SK-N-SH (cell line): Measurements from ENCODE around the gene GJD3. TPM values are rescaled to one million over a fixed set of nuclear protein-coding genes. Genes with fewer than 3 reads are reported as not detected.
A peak's percentile ranks its signal among the peaks of the same experiment; 100 is the strongest.

Source experiments
- CTCF ChIA-PET: fragments of 300-600, 350-600 bp; formaldehyde crosslinking; extraction: SDS; loops from one replicate; lab custom pipeline; 2021; lab: Yijun Ruan, JAX
- POLR2A ChIA-PET: fragments of 350-600 bp; sonication (Branson Sonifier 250); formaldehyde crosslinking; extraction: SDS; loops from one replicate; lab custom pipeline; 2020; ENCODE audit warnings: antibody characterized with exemption, inconsistent platforms; lab: Yijun Ruan, JAX
- DNase-seq: peaks from one replicate; pipeline ENCODE4 v3.0.0; 2012
- H2AFZ ChIP-seq: fragments of 200-600 bp; sonication (generic); 2 replicates; pipeline ENCODE4 v1.8.1; 2016; ENCODE audit warnings: antibody characterized with exemption, mild to moderate bottlenecking, low read depth
- H3F3A ChIP-seq: fragments of 200-600 bp; sonication (generic); replicated peaks from 2 replicates; pipeline ENCODE3; 2016; ENCODE audit warnings: antibody characterized with exemption, mild to moderate bottlenecking; ENCODE audit not compliant: insufficient read depth
- H3K27ac ChIP-seq, 2 experiments: fragments of 200-500 bp in 1 of 2; fragments of 200-600 bp in 1 of 2; sonication (Bioruptor generic) in 1 of 2; sonication (generic), shearing (Covaris generic) in 1 of 2; 2 replicates each; pipeline versions ENCODE4 v1.5.1 to v1.6.1; 2014 to 2016; ENCODE audit warnings: low read depth in 2 of 2, inconsistent platforms in 1 of 2, low read length in 1 of 2, mild to moderate bottlenecking in 1 of 2, mixed read lengths in 1 of 2
- H3K27me3 ChIP-seq: fragments of 200-600 bp; sonication (generic), shearing (Covaris generic); 2 replicates; pipeline ENCODE4 v1.6.1; 2016; ENCODE audit warnings: mixed run types; ENCODE audit not compliant: insufficient read depth
- H3K36me3 ChIP-seq, 2 experiments: fragments of 200-500 bp in 1 of 2; fragments of 200-600 bp in 1 of 2; sonication (Bioruptor generic) in 1 of 2; sonication (generic) in 1 of 2; replicated peaks in 1 of 2; 2 replicates each; pipeline versions ENCODE3 to v1.5.1; 2014 to 2016; ENCODE audit warnings: low read length in 1 of 2, mild to moderate bottlenecking in 1 of 2; ENCODE audit not compliant: insufficient read depth in 2 of 2, control insufficient read depth in 1 of 2
- H3K4me1 ChIP-seq, 2 experiments: fragments of 200-500 bp in 1 of 2; fragments of 200-600 bp in 1 of 2; sonication (Bioruptor generic) in 1 of 2; sonication (generic), shearing (Covaris generic) in 1 of 2; 2 replicates each; pipeline versions ENCODE4 v1.5.1 to v1.6.1; 2014 to 2016; ENCODE audit warnings: low read depth in 1 of 2, low read length in 1 of 2, mixed run types in 1 of 2; ENCODE audit not compliant: insufficient read depth in 2 of 2, control insufficient read depth in 1 of 2
- H3K4me2 ChIP-seq: fragments of 200-600 bp; sonication (generic), shearing (Covaris generic); 2 replicates; pipeline ENCODE4 v1.6.1; 2017; ENCODE audit warnings: mixed run types
- H3K4me3 ChIP-seq, 2 experiments: fragments of 200-500 bp in 1 of 2; fragments of 200-600 bp in 1 of 2; sonication (Bioruptor generic) in 1 of 2; sonication (generic), shearing (Covaris generic) in 1 of 2; 2 replicates each; pipeline versions ENCODE4 v1.5.1 to v1.8.1; 2014 to 2016; ENCODE audit warnings: low read depth in 2 of 2, inconsistent platforms in 1 of 2, low read length in 1 of 2, mild to moderate bottlenecking in 1 of 2, mixed read lengths in 1 of 2, moderate library complexity in 1 of 2
- H3K79me2 ChIP-seq: fragments of 200-600 bp; sonication (generic); 2 replicates; pipeline ENCODE4 v1.8.1; 2017; ENCODE audit warnings: mild to moderate bottlenecking; ENCODE audit not compliant: insufficient read depth
- H3K9ac ChIP-seq: fragments of 200-600 bp; sonication (generic); 2 replicates; pipeline ENCODE4 v1.6.1; 2017; ENCODE audit warnings: mixed run types
- H3K9me2 ChIP-seq: fragments of 200-600 bp; sonication (generic); 2 replicates; pipeline ENCODE4 v1.6.1; 2017; ENCODE audit warnings: mixed run types
- H3K9me3 ChIP-seq: fragments of 200-600 bp; sonication (generic); 2 replicates; pipeline ENCODE4 v1.6.1; 2017; ENCODE audit warnings: mixed run types, mild to moderate bottlenecking, moderate library complexity
- H4K20me1 ChIP-seq: fragments of 200-600 bp; sonication (generic); 2 replicates; pipeline ENCODE4 v1.6.1; 2017; ENCODE audit warnings: mild to moderate bottlenecking, mixed run types; ENCODE audit not compliant: insufficient read depth
- CTCF ChIP-seq: fragments of 200-600 bp; sonication (generic); IDR thresholded peaks from 2 replicates; pipeline ENCODE4 v1.6.1; 2017; ENCODE audit warnings: antibody characterized with exemption, mild to moderate bottlenecking, moderate library complexity
- EP300 ChIP-seq, 2 experiments: IDR thresholded peaks; 2 replicates each; pipeline versions ENCODE4 v1.4.0 to v1.6.1; 2012; ENCODE audit warnings: borderline replicate concordance in 1 of 2, low read depth in 1 of 2, low read length in 1 of 2
- EZH2phosphoT487 ChIP-seq: fragments of 200-600 bp; sonication (generic); IDR thresholded peaks from 2 replicates; pipeline ENCODE4 v1.6.1; 2017; ENCODE audit warnings: low read depth, mixed run types, mild to moderate bottlenecking, antibody characterized with exemption, moderate library complexity, borderline replicate concordance
- FOSL2 ChIP-seq: IDR thresholded peaks from 2 replicates; pipeline ENCODE4 v1.4.0; 2012; ENCODE audit warnings: low read depth, mild to moderate bottlenecking, moderate library complexity, borderline replicate concordance
- FOXJ3 ChIP-seq: sonication (generic); formaldehyde crosslinking; IDR thresholded peaks from 2 replicates; pipeline ENCODE4 v1.5.1; 2020; ENCODE audit warnings: mild to moderate bottlenecking, missing genetic modification reagents
- GABPA ChIP-seq: IDR thresholded peaks from 2 replicates; pipeline ENCODE4 v1.4.0; 2012; ENCODE audit warnings: low read depth, mild to moderate bottlenecking
- MEF2A ChIP-seq: IDR thresholded peaks from 2 replicates; pipeline ENCODE4 v1.4.0; 2012; ENCODE audit warnings: low read depth, borderline replicate concordance
- NRF1 ChIP-seq: IDR thresholded peaks from 2 replicates; pipeline ENCODE4 v1.6.1; 2012; ENCODE audit warnings: low read depth, mild to moderate bottlenecking, low read length
- POLR2AphosphoS5 ChIP-seq: IDR thresholded peaks from 2 replicates; pipeline ENCODE4 v1.6.1; 2012; ENCODE audit warnings: low read depth, low read length
- RAD21 ChIP-seq: IDR thresholded peaks from 2 replicates; pipeline ENCODE4 v1.6.1; 2012; ENCODE audit warnings: mild to moderate bottlenecking, low read length
- RFX5 ChIP-seq: IDR thresholded peaks from 2 replicates; pipeline ENCODE4 v1.6.1; 2012; ENCODE audit warnings: mild to moderate bottlenecking, improper control_type of control experiment, low read length
- RXRA ChIP-seq: IDR thresholded peaks from 2 replicates; pipeline ENCODE4 v1.4.0; 2012; ENCODE audit warnings: low read depth, mild to moderate bottlenecking, borderline replicate concordance
- SIN3A ChIP-seq: IDR thresholded peaks from 2 replicates; pipeline ENCODE4 v1.6.1; 2012; ENCODE audit warnings: low read depth, mild to moderate bottlenecking, low read length, moderate library complexity, borderline replicate concordance
- SMC3 ChIP-seq: IDR thresholded peaks from 2 replicates; pipeline ENCODE4 v1.6.1; 2012; ENCODE audit warnings: low read depth, low read length, improper control_type of control experiment
- TEAD4 ChIP-seq: IDR thresholded peaks from 2 replicates; pipeline ENCODE4 v1.4.0; 2012; ENCODE audit warnings: mild to moderate bottlenecking, borderline replicate concordance; ENCODE audit not compliant: insufficient read depth
- YY1 ChIP-seq: IDR thresholded peaks from 2 replicates; pipeline ENCODE4 v1.4.0; 2012; ENCODE audit warnings: low read depth, mild to moderate bottlenecking
- WGBS: methylation state at CpG from one replicate; pipeline ENCODE4 v1.1.6; 2017; ENCODE audit warnings: low lambda C conversion rate; 5-methylcytosine and 5-hydroxymethylcytosine counted together
- polyA plus RNA-seq, 3 experiments: library from polyadenylated mRNA; depleted of rRNA; stranded (reverse); fragments of >200 nt; gene quantifications; 2 replicates each; pipeline ENCODE4 v1.2.3, GENCODE V29; 2012
- TF ChIP-seq, protein P1 (sequence below): IDR thresholded peaks from 2 replicates; pipeline ENCODE4; 2012
- TF ChIP-seq, protein P2 (sequence below): IDR thresholded peaks from 2 replicates; pipeline ENCODE4 v1.4.0; 2012; ENCODE audit warnings: low read depth
- TF ChIP-seq, protein P3 (sequence below): fragments of 150-350 bp; IDR thresholded peaks from 2 replicates; pipeline ENCODE4 v1.6.1; 2016; ENCODE audit warnings: mild to moderate bottlenecking, low read depth, low read length
- TF ChIP-seq, protein P4 (sequence below): IDR thresholded peaks from 2 replicates; pipeline ENCODE4 v1.6.1; 2012; ENCODE audit warnings: mild to moderate bottlenecking, low read depth, low read length, moderate library complexity

GJD3 gene
- polyA plus RNA-seq, 1 of the 3 experiments (the other 2 are of a cell fraction), result not detected

DNA sequence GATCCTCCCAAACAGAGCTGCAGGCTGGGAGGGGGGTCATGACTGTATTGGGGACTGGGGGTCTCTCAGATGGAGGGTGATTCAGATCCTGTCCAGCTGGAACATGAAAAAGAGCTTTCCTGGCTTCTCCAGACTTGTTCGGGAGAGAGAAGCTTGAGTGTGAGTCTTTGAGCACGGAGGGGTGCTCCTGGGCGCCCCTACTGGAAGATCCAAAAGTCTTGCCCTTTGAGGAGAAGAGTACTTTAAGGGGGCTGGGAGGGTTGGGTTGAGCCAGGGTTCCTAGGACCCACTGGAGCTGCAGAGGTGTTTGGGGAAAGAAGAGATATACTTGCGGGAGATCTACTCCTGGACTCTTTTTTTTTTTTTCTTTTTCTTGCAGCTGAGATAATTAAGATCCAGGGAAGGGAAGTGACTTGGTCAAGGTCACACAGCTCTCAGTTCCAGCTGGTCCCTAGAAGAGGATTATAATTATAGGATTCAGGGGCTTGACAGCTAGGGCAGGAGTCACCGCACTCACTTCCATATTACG, 47.1 kb downstream of the GJD3 start:
- H4K20me1 ChIP-seq, result peaks cover 20% of the 10 kb centered on the region
- peaks cover 61 to 91% of the 10 kb centered on the region in 2 experiments for H3K4me1 ChIP-seq
- no peaks in the 10 kb centered on the region for H3K27me3 ChIP-seq
- DNase-seq, result peak; percentile 68
- WGBS, result 27% methylated on average over 6 of the region's 6 CpGs
- TF ChIP-seq, protein P1, sequence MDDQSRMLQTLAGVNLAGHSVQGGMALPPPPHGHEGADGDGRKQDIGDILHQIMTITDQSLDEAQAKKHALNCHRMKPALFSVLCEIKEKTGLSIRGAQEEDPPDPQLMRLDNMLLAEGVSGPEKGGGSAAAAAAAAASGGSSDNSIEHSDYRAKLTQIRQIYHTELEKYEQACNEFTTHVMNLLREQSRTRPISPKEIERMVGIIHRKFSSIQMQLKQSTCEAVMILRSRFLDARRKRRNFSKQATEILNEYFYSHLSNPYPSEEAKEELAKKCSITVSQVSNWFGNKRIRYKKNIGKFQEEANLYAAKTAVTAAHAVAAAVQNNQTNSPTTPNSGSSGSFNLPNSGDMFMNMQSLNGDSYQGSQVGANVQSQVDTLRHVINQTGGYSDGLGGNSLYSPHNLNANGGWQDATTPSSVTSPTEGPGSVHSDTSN, result no peak
- TF ChIP-seq, protein P2, sequence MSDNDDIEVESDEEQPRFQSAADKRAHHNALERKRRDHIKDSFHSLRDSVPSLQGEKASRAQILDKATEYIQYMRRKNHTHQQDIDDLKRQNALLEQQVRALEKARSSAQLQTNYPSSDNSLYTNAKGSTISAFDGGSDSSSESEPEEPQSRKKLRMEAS, result 0 out of 2 replicates have a peak, but pooled peaks have one; percentile 30
- TF ChIP-seq POLR2AphosphoS5 (no peak), RFX5 (no peak), FOXJ3 (no peak), RAD21 (peak; percentile 45), EZH2phosphoT487 (no peak), CTCF (peak; percentile 66), SMC3 (peak; percentile 7; the same call in 1 of the 2 replicates), MEF2A (no peak), RXRA (no peak), SIN3A (no peak), NRF1 (no peak), EP300 (IDR thresholded peaks at IDR 0.05; ENCODE audit: borderline replicate concordance in 1 of 2, low read depth in 1 of 2, low read length in 1 of 2) (no peak), GABPA (no peak), YY1 (no peak), TEAD4 (no peak), FOSL2 (no peak)
- TF ChIP-seq, protein P3, sequence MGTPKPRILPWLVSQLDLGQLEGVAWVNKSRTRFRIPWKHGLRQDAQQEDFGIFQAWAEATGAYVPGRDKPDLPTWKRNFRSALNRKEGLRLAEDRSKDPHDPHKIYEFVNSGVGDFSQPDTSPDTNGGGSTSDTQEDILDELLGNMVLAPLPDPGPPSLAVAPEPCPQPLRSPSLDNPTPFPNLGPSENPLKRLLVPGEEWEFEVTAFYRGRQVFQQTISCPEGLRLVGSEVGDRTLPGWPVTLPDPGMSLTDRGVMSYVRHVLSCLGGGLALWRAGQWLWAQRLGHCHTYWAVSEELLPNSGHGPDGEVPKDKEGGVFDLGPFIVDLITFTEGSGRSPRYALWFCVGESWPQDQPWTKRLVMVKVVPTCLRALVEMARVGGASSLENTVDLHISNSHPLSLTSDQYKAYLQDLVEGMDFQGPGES, result no peak
- TF ChIP-seq, protein P4, sequence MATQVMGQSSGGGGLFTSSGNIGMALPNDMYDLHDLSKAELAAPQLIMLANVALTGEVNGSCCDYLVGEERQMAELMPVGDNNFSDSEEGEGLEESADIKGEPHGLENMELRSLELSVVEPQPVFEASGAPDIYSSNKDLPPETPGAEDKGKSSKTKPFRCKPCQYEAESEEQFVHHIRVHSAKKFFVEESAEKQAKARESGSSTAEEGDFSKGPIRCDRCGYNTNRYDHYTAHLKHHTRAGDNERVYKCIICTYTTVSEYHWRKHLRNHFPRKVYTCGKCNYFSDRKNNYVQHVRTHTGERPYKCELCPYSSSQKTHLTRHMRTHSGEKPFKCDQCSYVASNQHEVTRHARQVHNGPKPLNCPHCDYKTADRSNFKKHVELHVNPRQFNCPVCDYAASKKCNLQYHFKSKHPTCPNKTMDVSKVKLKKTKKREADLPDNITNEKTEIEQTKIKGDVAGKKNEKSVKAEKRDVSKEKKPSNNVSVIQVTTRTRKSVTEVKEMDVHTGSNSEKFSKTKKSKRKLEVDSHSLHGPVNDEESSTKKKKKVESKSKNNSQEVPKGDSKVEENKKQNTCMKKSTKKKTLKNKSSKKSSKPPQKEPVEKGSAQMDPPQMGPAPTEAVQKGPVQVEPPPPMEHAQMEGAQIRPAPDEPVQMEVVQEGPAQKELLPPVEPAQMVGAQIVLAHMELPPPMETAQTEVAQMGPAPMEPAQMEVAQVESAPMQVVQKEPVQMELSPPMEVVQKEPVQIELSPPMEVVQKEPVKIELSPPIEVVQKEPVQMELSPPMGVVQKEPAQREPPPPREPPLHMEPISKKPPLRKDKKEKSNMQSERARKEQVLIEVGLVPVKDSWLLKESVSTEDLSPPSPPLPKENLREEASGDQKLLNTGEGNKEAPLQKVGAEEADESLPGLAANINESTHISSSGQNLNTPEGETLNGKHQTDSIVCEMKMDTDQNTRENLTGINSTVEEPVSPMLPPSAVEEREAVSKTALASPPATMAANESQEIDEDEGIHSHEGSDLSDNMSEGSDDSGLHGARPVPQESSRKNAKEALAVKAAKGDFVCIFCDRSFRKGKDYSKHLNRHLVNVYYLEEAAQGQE, result no peak
- H3K36me3 ChIP-seq, result no peaks in the 10 kb centered on the region
- peaks cover 63% of the 10 kb centered on the region for H3K79me2 ChIP-seq
- peak overlapping the region; percentile 89 to 96 for H3K4me3 ChIP-seq
- peak overlapping the region; percentile 84 for H3K9ac ChIP-seq
- no peak overlapping the region for H2AFZ ChIP-seq
- peak overlapping the region; percentile 94 to 95 for H3K27ac ChIP-seq
- ChIA-PET CTCF (interaction anchor here (0.7 to 57.6 kb wide), 7 partner anchors 12 to 252 kb away, joined by 3 to 1706 read pairs (median 3); partner anchors contain the start of genes CDC6, GJD3 and RARA), POLR2A (interaction anchor here (0.7 to 2.9 kb wide), 7 partner anchors 8 to 34 kb away, joined by 3 to 7 read pairs (median 4); partner anchors contain the start of gene RARA)
- no peaks in the 10 kb centered on the region for H3K9me2 ChIP-seq
- H3F3A ChIP-seq, result peaks cover 42% of the 10 kb centered on the region
- H3K9me3 ChIP-seq, result no peaks in the 10 kb centered on the region
- H3K4me2 ChIP-seq, result peak overlapping the region; percentile 95
